Sigmoid colon (tissue), 7 donors: ENCODE results near the gene CPM. TPM values are rescaled to one million over a fixed set of nuclear protein-coding genes. Genes with fewer than 3 reads are reported as not detected.

Experiments used
- DNase-seq: peaks from one replicate; pipeline ENCODE4 v3.0.0-alpha.2; 2019
- H3K27ac ChIP-seq, 4 donors: fragments of 200-600 bp; sonication (generic); one replicate each; pipeline ENCODE4 v1.5.1; 2016 to 2019; ENCODE audit warnings: mild to moderate bottlenecking in 1 of 4
- H3K27me3 ChIP-seq, 3 donors: fragments of 200-600 bp; sonication (generic); one replicate each; pipeline ENCODE4 v1.5.1; 2019; ENCODE audit warnings: mild to moderate bottlenecking in 1 of 3
- H3K36me3 ChIP-seq, 4 donors: fragments of 200-600 bp; sonication (generic); one replicate each; pipeline ENCODE4 v1.5.1; 2016 to 2019
- H3K4me1 ChIP-seq, 4 donors: fragments of 200-600 bp; sonication (generic); one replicate each; pipeline ENCODE4 v1.5.1; 2017 to 2019
- H3K4me3 ChIP-seq, 4 donors: fragments of 200-600 bp; sonication (generic); one replicate each; pipeline ENCODE4 v1.5.1; 2017 to 2019; ENCODE audit warnings: mild to moderate bottlenecking in 2 of 4, moderate library complexity in 1 of 4
- H3K9me3 ChIP-seq, 4 donors: fragments of 200-600 bp in 3 of 4; sonication (generic) in 3 of 4; one replicate each; pipeline versions ENCODE4 v1.5.1 to v1.6.1; 2013 to 2019
- EP300 ChIP-seq, 4 donors: sonication (generic); formaldehyde crosslinking; IDR thresholded peaks; one replicate each; pipeline ENCODE4 v1.6.1; 2017; ENCODE audit warnings: antibody characterized with exemption in 4 of 4
- POLR2A ChIP-seq, 2 donors: fragments of 450-650 bp; IDR thresholded peaks; one replicate each; pipeline ENCODE4 v1.6.1; 2016; ENCODE audit warnings: antibody characterized with exemption in 2 of 2, mild to moderate bottlenecking in 2 of 2, moderate library complexity in 2 of 2
- POLR2AphosphoS5 ChIP-seq, 4 donors: sonication (generic); formaldehyde crosslinking; IDR thresholded peaks; one replicate each; pipeline ENCODE4 v1.6.1; 2017; ENCODE audit warnings: antibody characterized with exemption in 4 of 4
- WGBS, 2 donors: extraction: QIAGEN DNeasy Blood & Tissue Kit; methylation state at CpG; one replicate each; pipeline ENCODE4 v1.1.7; 2013; 5-methylcytosine and 5-hydroxymethylcytosine counted together
- intact Hi-C: fragments of 100-400 bp; cut with DNase I; formaldehyde crosslinking; loops from one replicate; pipeline ENCODE4 v1.15.1; 2023
- polyA plus RNA-seq, 3 donors: library from polyadenylated mRNA; stranded (reverse); fragments of 200-250 nt; gene quantifications; one replicate each; pipeline ENCODE4 v1.2.3, GENCODE V29; 2013
- total RNA-seq, 4 donors: library from RNA; depleted of rRNA; stranded (reverse); fragments of >200 nt; gene quantifications; one replicate each; pipeline ENCODE4 v1.1.0, GENCODE V29; 2016
- TF ChIP-seq, protein P1 (sequence below), 4 experiments: fragments of 450-650 bp in 3 of 4; fragments of 200-600 bp in 1 of 4; IDR thresholded peaks; one replicate each; pipeline ENCODE4 v1.5.1; 2016 to 2019; ENCODE audit warnings: antibody characterized with exemption in 4 of 4, mild to moderate bottlenecking in 3 of 4, moderate library complexity in 2 of 4
- donor health status: healthy with polysubstance abuse.
- donor health status: Bipolar disorder and iron deficiency.
- donor health status: healthy.

CPM gene
- total and polyA plus RNA-seq, 7 donors, result 15.3 to 81.0 (median 36.5) TPM

DNA sequence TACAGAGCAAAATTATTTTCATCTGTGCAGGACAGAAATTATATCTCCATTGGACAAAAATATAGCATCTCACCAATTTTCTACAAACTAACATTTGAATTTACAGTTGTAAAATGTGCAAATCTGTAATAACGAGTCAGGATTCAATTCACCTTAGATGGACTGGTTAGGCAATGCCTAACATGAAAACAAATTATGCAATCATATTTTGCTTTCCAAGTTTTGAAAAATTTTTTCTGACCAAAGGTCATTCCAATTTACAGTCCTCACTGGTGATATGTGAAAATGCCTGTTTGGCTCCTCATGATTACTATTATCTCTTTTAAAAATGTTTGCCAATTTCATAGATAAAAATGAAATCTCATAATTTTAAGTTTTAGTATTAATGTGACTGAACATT is 6.5 kb upstream of the CPM start:
- no peaks in the 10 kb centered on the region for H3K4me1 ChIP-seq
- H3K27ac ChIP-seq, result no peak overlapping the region
- no peak overlapping the region for H3K4me3 ChIP-seq
- no peak for TF ChIP-seq EP300 (IDR thresholded peaks at IDR 0.05)
- TF ChIP-seq POLR2AphosphoS5 (IDR thresholded peaks at IDR 0.05), result no peak
- TF ChIP-seq POLR2A (IDR thresholded peaks at IDR 0.05), result no peak
- TF ChIP-seq, protein P1, sequence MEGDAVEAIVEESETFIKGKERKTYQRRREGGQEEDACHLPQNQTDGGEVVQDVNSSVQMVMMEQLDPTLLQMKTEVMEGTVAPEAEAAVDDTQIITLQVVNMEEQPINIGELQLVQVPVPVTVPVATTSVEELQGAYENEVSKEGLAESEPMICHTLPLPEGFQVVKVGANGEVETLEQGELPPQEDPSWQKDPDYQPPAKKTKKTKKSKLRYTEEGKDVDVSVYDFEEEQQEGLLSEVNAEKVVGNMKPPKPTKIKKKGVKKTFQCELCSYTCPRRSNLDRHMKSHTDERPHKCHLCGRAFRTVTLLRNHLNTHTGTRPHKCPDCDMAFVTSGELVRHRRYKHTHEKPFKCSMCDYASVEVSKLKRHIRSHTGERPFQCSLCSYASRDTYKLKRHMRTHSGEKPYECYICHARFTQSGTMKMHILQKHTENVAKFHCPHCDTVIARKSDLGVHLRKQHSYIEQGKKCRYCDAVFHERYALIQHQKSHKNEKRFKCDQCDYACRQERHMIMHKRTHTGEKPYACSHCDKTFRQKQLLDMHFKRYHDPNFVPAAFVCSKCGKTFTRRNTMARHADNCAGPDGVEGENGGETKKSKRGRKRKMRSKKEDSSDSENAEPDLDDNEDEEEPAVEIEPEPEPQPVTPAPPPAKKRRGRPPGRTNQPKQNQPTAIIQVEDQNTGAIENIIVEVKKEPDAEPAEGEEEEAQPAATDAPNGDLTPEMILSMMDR (IDR thresholded peaks at IDR 0.05), result no peak
- intact Hi-C loops, result no loop called here
- WGBS, 2 donors, result 17 to 58% methylated on average over 1 of the region's 1 CpG
- H3K27me3 ChIP-seq, result no peaks in the 10 kb centered on the region
- H3K36me3 ChIP-seq, result no peaks in the 10 kb centered on the region
- no peak for DNase-seq
- H3K9me3 ChIP-seq, result no peaks in the 10 kb centered on the region

DNA sequence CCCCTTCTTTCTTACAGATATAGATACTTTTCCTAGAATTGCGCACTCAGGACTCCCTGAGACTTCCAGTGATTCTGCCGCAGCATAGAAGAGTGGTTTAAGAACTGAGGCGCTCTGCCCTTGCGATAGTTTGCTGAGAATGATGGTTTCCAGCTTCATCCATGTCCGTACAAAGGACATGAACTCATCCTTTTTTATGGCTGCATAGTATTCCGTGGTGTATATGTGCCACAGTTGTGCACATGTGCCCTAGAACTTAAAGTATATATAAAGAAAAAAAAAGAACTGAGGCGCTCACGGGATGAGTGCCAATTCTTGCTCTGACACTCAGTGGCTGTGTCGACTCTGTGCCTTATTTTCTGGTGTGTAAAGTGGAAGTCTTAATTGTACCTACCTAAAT is 1.4 kb upstream of the CPM start:
- TF ChIP-seq EP300 (IDR thresholded peaks at IDR 0.05) (no peak), POLR2A (IDR thresholded peaks at IDR 0.05) (no peak), POLR2AphosphoS5 (IDR thresholded peaks at IDR 0.05) (no peak)
- TF ChIP-seq, protein P1 (IDR thresholded peaks at IDR 0.05), result no peak
- Histone ChIP-seq H3K36me3 (no peaks in the 10 kb centered on the region), H3K9me3 (no peaks in the 10 kb centered on the region), H3K4me3 (no peak overlapping the region), H3K27me3 (peaks cover 7 to 23% (median 8%) of the 10 kb centered on the region in 3 donors), H3K4me1 (peaks cover 0 to 17% (median 13%) of the 10 kb centered on the region in 4 donors), H3K27ac (no peak overlapping the region)
- DNase-seq, result no peak
- 94 to 95% methylated on average over 9 of the region's 9 CpGs for WGBS, 2 donors
- intact Hi-C loops, result no loop called here

DNA sequence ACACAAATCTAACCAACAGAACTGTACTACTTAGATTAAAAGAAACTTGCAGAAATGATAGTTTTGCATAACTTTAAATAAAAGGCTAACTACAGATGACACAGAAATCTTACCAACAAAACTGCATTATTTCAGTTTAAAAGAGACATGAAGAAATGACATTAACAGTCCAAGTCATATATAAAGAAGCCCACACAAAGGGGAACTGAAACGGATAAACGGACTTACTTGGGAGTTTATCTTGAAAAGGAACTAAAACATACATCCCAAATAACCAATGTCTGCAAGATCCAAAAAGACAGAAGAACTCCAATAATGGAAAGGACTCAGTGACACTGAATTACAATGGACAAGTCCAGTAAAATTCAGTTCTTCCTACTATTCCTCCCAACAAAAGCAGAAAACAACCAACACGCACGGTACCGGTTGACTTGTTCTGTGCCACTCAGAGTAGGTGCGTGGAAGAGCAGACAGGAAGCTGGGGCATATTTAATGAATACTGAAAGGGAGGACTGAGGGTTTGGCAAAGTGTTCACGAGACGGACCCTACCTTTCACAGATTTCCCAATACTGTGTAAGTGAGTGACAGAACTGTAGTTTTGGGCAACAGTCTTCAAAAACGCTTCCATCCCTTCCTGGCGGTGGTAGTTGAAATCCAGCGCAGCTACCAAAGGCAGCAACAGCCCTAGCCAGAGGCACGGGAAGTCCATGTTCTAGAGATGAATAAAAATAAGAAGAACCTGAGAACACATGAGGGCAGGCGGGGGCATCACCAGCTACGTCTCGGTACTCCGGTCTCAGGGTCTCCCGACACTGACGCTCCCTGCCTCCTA is 627 bp downstream of the CPM start:
- no peak for DNase-seq
- H3K36me3 ChIP-seq, result no peaks in the 10 kb centered on the region
- H3K4me3 ChIP-seq, result peak overlapping the region; percentile 25 to 59 (median 52)
- intact Hi-C loops, result no loop called here
- no peak for TF ChIP-seq POLR2A (IDR thresholded peaks at IDR 0.05)
- TF ChIP-seq POLR2AphosphoS5 (IDR thresholded peaks at IDR 0.05), result peak in 1 of 4 donors; percentile 5
- TF ChIP-seq, protein P1 (IDR thresholded peaks at IDR 0.05), result no peak
- 1 to 4% methylated on average over 18 of the region's 18 CpGs for WGBS, 2 donors
- peak overlapping the region; percentile 48 to 65 (median 60) for H3K27ac ChIP-seq
- H3K4me1 ChIP-seq, result peaks cover 0 to 17% (median 13%) of the 10 kb centered on the region in 4 donors
- H3K9me3 ChIP-seq, result no peaks in the 10 kb centered on the region
- H3K27me3 ChIP-seq, result peaks cover 7 to 23% (median 8%) of the 10 kb centered on the region in 3 donors

DNA sequence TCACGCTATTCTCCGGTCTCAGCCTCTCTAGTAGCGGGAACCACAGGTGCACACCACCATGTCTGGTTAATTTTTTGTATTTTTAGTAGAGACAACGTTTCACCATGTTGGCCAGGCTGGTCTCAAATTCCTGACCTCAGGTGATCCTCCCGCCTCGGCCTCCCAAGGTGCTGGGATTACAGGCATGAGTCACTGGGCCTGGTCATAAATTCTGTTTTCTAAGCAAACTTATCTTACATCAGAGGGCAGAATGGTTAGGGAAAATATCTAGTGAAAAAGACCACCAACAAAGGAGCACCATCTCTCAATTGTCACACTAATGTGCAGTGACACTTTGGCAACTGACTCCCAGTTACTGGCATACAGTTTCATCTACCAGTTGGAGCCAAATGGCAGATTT is 2.8 kb downstream of the CPM start:
- WGBS, 2 donors, result 66 to 76% methylated on average over 6 of the region's 6 CpGs
- intact Hi-C loops, result no loop called here
- Histone ChIP-seq H3K36me3 (no peaks in the 10 kb centered on the region), H3K27me3 (peaks cover 7 to 23% (median 8%) of the 10 kb centered on the region in 3 donors), H3K4me1 (peaks cover 0 to 17% (median 13%) of the 10 kb centered on the region in 4 donors), H3K27ac (no peak overlapping the region), H3K9me3 (no peaks in the 10 kb centered on the region), H3K4me3 (peak overlapping the region in 2 of 4 donors; percentile 18 to 59)
- TF ChIP-seq POLR2A (IDR thresholded peaks at IDR 0.05) (no peak), POLR2AphosphoS5 (IDR thresholded peaks at IDR 0.05) (no peak), EP300 (IDR thresholded peaks at IDR 0.05) (no peak)
- TF ChIP-seq, protein P1 (IDR thresholded peaks at IDR 0.05), result no peak
- no peak for DNase-seq
